Epithelial cell of proximal tubule (primary cell): Measurements from ENCODE around the gene TP53I11. TPM values are rescaled to one million over a fixed set of nuclear protein-coding genes. Genes with fewer than 3 reads are reported as not detected.
A peak's percentile ranks its signal among the peaks of the same experiment; 100 is the strongest.

ENCODE experiments used
- DNase-seq: peaks from one replicate; pipeline ENCODE4 v3.0.0-alpha.2; 2011; ENCODE audit warnings: low read depth
- H3K4me3 ChIP-seq: 2 replicates; pipeline ENCODE4 v1.5.1; 2011; ENCODE audit warnings: low read depth, mild to moderate bottlenecking, low read length
- total RNA-seq: library from RNA; depleted of rRNA; stranded (reverse); fragments of >200 nt; gene quantifications from 2 replicates; pipeline ENCODE4 v1.2.3, GENCODE V29; 2015
- TF ChIP-seq, protein P1 (sequence below): conservative IDR thresholded peaks from 2 replicates; pipeline ENCODE4 v1.5.1; 2012; ENCODE audit warnings: low read depth, mild to moderate bottlenecking, low read length

TP53I11 gene
- total RNA-seq, 1 donor from 2014 or later = 34.4 TPM

GRCh38 chr11:44978961-44979331 is 28.3 kb upstream of the TP53I11 start:
- TF ChIP-seq, protein P1, sequence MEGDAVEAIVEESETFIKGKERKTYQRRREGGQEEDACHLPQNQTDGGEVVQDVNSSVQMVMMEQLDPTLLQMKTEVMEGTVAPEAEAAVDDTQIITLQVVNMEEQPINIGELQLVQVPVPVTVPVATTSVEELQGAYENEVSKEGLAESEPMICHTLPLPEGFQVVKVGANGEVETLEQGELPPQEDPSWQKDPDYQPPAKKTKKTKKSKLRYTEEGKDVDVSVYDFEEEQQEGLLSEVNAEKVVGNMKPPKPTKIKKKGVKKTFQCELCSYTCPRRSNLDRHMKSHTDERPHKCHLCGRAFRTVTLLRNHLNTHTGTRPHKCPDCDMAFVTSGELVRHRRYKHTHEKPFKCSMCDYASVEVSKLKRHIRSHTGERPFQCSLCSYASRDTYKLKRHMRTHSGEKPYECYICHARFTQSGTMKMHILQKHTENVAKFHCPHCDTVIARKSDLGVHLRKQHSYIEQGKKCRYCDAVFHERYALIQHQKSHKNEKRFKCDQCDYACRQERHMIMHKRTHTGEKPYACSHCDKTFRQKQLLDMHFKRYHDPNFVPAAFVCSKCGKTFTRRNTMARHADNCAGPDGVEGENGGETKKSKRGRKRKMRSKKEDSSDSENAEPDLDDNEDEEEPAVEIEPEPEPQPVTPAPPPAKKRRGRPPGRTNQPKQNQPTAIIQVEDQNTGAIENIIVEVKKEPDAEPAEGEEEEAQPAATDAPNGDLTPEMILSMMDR = no peak
- H3K4me3 ChIP-seq = no peak overlapping the region
- DNase-seq = no peak

GRCh38 chr11:44978274-44978960 is 27.7 kb upstream of the TP53I11 start:
- no peak for DNase-seq
- no peak overlapping the region for H3K4me3 ChIP-seq
- TF ChIP-seq, protein P1 = no peak

DNA sequence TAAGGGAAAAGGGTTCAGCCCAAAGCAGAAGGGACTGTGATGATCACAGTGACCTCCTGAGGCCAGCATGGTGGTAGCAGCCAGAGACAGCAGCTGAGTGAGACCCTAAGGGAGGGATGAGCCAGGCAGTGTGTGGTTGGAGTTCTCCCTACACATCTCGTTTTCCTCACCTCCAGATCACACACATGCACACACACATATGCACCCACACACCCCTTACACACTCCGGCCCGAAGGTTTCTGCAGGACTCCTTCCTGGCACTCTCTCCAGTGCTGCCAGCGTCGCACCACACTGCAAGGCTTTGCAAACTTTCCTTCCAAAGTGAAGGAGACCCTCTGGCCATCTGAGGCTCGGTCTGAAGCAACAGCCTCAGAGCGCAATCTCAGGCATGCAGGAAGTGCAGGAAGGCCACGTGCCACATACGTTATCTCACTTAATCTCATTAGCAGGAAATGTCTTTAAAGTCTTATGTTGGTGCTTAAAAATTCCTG is 26.9 kb upstream of the TP53I11 start:
- no peak for DNase-seq
- TF ChIP-seq, protein P1 = peak; percentile 25

DNA sequence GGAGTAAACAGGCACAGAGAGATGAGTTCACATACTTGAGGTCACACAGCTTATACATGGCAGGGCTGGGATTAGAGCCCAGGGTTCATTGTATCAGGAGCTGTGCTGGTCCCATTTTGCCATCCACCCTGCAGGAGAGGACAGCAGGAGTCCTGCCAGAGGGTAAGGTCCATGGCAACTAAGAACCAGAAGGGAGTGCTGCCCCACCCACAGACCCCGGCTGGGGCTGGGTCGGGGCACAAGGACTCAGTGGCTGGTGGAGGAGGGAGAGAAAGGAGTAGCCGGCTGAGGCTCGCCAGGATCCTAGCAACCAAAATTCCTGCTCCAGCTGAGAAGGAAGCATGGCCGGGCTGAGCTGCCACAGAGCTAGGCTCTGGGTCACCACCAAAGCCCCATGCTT is 25.9 kb upstream of the TP53I11 start:
- H3K4me3 ChIP-seq = no peak overlapping the region
- no peak for DNase-seq
- TF ChIP-seq, protein P1 = no peak

More for the DNA sequence above, 26.9 kb upstream of the TP53I11 start:
- no peak overlapping the region for H3K4me3 ChIP-seq

DNA sequence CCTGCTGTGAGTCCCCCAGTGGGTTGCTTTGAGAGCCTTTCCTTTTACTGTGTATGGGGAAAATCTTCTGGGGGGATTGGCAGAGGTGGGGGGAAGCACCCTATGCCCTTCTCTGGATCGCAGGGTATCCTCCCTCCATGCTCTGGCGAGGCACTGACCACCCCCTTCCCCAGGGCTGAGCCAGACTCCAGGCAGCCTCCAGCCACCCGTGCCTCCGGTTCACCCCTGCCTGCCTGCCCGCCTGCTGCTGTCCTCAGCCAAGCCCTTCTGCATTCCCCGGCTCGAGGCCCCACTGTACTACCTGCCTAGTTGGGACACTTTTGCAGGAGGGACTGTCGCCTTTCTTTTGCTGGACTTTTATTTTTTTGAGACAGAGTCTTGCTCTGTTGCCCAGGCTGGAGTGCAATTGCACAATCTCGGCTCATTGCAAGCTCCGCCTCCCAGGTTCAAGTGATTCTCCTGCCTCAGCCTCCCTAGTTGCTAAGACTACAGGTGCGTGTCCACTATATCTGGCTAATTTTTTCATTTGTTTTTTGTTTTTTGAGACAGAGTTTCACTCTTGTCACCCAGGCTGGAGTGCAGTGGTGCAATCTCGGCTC is 23.8 kb upstream of the TP53I11 start:
- TF ChIP-seq, protein P1 = no peak
- DNase-seq = no peak
- no peak overlapping the region for H3K4me3 ChIP-seq

DNA sequence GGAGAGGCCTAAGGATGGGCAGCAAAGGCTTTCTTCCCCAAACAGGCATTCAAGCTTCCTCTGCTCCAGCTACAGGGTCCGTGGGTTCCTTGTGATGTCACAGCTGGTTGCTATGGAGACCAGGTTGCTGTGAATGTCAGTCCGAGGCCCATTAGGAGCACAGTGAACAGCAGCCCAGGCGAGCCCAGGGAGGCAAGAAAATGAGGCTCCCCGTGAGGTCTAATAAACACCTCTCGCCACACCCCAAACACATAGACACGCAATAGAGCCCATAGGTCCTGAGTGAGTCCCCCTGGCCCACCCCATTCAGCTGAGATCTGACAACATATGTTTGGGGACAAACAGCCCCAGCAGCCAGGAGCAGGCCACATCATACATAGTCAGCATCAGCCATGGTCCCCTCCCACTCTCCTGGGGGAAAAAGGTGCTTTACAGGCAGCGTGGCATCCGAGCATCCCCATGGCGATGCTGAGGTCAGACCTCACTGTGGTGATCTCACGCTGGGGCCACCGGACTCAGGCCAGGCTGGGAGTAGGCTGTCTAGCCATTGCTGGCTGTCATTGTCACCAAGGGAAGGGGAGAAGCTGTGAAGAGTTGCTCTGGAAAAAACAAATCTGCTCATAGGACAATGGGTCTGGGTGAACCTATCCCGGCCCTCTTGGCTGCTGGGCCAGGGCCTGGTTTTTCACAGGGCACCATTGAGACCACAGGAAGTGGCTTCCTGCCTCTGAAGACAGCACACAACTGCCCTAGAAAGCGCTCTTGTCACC is 23.1 kb upstream of the TP53I11 start:
- TF ChIP-seq, protein P1 = no peak
- no peak for DNase-seq
- no peak overlapping the region for H3K4me3 ChIP-seq
